C4-2B (cell line): ENCODE data around the gene SPTB.

Source experiments
- H3K27ac ChIP-seq: fragments of 450-650 bp; 2 replicates; pipeline ENCODE4 v1.5.1; 2017
- ZFX ChIP-seq: fragments of 450-650 bp; IDR thresholded peaks from 2 replicates; pipeline ENCODE4 v1.6.1; 2017
- TF ChIP-seq, protein P1 (sequence below): fragments of 450-650 bp; conservative IDR thresholded peaks from 2 replicates; pipeline ENCODE4 v1.5.1; 2017; ENCODE audit warnings: mild to moderate bottlenecking

The SPTB gene

DNA sequence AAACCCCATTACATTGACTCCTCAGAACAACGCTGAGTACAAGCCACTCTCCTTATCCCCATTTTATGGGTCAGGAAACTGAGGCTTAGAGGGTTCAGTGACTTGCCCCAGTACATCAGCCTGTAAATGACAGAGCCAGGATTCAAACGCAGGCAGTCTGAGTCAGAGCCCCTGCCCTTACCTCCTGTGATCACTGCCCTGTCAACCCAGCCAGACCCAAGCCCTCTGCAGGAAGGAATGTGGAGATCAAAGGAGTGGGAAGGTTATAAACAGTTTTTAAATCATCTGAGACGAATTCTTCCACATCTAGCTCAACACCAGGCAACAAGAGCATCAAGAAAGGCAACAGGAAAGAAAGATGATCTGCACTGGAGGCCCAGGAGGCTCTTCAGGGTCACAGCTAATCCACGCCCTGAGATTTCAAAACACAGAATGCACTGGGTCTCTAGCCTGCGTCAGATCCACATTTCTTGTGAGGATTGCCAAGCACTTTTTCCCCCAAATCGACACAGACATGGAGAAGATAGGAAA is 38.5 kb downstream of the SPTB start:
- no peak overlapping the region for H3K27ac ChIP-seq
- TF ChIP-seq, protein P1, sequence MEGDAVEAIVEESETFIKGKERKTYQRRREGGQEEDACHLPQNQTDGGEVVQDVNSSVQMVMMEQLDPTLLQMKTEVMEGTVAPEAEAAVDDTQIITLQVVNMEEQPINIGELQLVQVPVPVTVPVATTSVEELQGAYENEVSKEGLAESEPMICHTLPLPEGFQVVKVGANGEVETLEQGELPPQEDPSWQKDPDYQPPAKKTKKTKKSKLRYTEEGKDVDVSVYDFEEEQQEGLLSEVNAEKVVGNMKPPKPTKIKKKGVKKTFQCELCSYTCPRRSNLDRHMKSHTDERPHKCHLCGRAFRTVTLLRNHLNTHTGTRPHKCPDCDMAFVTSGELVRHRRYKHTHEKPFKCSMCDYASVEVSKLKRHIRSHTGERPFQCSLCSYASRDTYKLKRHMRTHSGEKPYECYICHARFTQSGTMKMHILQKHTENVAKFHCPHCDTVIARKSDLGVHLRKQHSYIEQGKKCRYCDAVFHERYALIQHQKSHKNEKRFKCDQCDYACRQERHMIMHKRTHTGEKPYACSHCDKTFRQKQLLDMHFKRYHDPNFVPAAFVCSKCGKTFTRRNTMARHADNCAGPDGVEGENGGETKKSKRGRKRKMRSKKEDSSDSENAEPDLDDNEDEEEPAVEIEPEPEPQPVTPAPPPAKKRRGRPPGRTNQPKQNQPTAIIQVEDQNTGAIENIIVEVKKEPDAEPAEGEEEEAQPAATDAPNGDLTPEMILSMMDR: no peak; the same call in 1 of the 2 replicates

DNA sequence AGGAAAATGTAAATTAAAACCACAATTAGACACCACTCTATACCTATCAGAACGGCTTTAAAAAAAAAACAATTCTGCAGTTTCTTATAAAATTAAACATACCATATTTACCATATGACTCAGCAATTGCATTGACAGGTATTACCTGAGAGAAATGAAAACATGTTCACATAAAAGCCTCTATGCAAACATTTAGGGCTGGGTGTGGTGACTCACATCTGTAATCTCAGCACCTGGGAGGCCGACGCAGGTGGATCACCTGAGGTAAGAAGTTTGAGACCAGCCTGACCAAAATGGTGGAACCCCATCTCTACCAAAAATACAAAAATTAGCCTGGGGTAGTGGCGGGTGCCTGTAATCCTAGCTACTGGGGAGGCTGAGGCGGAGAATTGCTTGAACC is 41.1 kb downstream of the SPTB start:
- TF ChIP-seq, protein P1: no peak
- TF ChIP-seq ZFX: no peak
- H3K27ac ChIP-seq: no peak overlapping the region

DNA sequence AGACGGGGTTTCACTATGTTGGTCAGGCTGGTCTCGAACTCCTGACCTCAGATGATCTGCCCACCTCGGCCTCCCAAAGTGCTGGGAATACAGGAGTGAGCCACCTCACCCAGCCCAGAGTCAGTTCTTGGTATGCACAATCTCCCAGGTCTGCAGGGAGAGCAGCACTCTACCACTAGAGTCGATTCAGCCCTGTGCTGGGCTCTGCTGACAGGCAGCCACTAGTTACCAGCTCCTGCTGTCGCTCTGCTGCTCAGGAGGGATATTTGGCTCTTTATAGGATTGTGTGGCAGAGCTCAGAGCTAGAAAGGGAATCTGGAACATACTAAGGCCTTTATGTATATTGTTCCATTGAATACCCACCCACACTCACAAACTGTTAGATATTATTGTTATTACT is 44.3 kb downstream of the SPTB start:
- TF ChIP-seq, protein P1: no peak
- no peak for TF ChIP-seq ZFX
- no peak overlapping the region for H3K27ac ChIP-seq

DNA sequence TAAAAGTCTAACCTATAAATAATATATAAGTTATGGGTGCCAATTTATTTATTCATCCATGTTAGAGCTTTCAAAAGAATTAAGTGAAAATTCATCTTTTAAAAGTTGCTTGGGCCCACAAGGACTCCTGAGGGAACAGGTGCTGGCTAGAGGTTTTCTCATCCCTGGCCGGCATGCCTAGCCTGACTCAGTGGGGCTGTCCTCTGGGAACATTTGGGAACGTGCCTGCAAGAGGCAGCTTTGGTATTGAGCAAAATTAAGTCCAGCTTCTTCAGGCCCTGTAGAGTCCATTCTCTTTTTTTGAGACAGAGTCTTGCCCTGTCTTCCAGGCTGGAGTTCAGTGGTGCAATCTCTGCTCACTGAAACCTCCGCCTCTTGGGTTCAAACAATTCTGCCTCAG is 44.7 kb downstream of the SPTB start:
- no peak overlapping the region for H3K27ac ChIP-seq
- TF ChIP-seq, protein P1: no peak
- no peak for TF ChIP-seq ZFX

DNA sequence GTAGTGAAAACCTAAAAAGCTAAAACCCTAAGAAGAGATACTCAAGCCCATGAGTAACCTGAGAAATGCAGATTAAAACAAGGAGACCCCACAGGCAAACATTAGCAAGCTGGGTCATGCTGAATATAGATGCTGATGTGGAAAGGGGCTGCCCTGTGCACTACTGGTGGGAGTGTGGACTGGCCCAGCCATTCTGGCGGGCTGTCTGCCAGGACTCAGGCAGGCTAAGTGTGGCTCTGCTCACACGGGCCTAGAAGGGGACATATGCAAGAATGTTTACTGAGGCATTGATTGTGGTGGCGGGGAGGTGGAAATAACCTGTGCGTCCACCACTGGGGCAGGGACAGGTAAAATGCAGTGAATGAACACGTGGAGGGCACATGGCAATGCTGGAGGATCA is 48.3 kb downstream of the SPTB start:
- TF ChIP-seq, protein P1: no peak
- no peak for TF ChIP-seq ZFX
- H3K27ac ChIP-seq: no peak overlapping the region

DNA sequence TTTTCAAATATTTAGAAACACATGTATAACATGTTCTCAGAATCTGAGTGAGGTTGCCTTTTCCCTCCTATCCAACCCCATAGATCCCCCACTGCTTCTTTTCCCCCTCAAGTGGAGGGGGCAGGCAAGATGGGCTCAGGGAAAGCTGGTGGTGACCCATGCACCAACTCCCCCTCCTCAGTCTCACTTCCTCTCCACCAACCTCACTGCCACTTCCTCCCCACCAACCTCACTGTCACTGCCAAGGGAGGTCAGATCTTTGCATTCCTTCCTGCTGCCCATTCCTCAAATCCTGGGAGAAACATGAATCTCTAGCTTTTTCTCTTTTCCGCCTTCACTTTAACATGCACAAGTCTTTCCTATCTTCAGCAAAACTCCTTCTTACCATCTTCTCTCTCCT is 48.7 kb downstream of the SPTB start:
- no peak for TF ChIP-seq ZFX
- TF ChIP-seq, protein P1: no peak
- no peak overlapping the region for H3K27ac ChIP-seq

DNA sequence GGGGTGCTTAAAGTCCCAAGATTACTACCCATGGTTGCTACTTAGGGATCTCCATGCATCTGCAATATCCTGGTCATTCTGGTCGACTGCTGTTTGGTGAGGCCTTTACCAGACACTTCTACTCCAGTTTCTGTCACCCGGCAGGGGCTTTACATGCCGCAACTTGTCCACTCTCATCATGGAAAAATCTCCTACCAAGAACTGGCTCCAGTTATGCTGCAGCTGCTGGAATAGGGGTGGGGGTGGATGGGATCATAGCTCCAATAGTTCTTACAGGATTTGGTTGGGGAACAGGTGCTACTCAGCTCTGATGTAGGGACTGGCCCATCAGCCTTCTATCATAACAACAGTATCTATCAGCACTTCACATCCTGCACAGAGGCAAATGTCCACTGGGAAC is 51.6 kb downstream of the SPTB start:
- no peak overlapping the region for H3K27ac ChIP-seq
- no peak for TF ChIP-seq ZFX
- TF ChIP-seq, protein P1: no peak
